GM21717 (cell line): Measurements from ENCODE around the gene CDCA7.
A peak's percentile ranks its signal among the peaks of the same experiment; 100 is the strongest.
"Not testable (repeated sequence)": the region's sequence is repeated elsewhere in the genome, so short reads cannot be mapped to it uniquely, and the experiment has no call there.

Experiments
- ATAC-seq: cut with Tn5 transposase; IDR thresholded peaks from one replicate; pipeline ENCODE4 v1.9.1; 2021; ENCODE audit warnings: mild to moderate bottlenecking, moderate library complexity; ENCODE audit not compliant: unreplicated experiment

The CDCA7 gene

GRCh38 chr2:173354582-173355131, at the start of gene CDCA7:
CDCA7 (plus strand) TSS chr2:173354872; CDS start chr2:173354964, 92 bp downstream.
- peak; percentile 60 for ATAC-seq

- no peak for ATAC-seq
Measured at GRCh38 chr2:173305303-173305702, 49.4 kb upstream of the CDCA7 start.

- ATAC-seq, result peak; percentile 96
Measured at GRCh38 chr2:173307293-173307692, 47.4 kb upstream of the CDCA7 start.

DNA sequence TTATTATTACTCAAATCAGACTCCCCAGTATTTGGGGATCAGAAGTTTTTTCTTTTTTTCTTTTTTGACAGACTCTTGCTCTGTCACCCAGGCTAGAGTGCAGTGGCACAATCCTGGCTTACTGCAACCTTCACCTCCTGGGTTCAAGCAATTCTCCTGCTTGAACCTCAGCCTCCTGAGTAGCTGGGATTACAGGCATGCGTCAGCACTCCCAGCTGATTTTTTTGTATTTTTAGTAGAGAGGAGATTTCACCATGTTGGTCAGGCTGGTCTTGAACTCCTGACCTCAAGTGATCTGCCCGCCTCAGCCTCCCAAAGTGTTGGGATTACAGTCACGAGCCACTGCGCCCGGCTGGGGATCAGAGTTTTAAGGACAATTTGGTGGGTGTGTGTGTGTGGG, 45.3 kb upstream of the CDCA7 start:
- ATAC-seq, result not testable (repeated sequence)

- no peak for ATAC-seq
Measured at GRCh38 chr2:173311844-173312606, 42.6 kb upstream of the CDCA7 start.

GRCh38 chr2:173323371-173323770, 31.3 kb upstream of the CDCA7 start:
- no peak for ATAC-seq

GRCh38 chr2:173326806-173327205, 27.9 kb upstream of the CDCA7 start:
- no peak for ATAC-seq

DNA sequence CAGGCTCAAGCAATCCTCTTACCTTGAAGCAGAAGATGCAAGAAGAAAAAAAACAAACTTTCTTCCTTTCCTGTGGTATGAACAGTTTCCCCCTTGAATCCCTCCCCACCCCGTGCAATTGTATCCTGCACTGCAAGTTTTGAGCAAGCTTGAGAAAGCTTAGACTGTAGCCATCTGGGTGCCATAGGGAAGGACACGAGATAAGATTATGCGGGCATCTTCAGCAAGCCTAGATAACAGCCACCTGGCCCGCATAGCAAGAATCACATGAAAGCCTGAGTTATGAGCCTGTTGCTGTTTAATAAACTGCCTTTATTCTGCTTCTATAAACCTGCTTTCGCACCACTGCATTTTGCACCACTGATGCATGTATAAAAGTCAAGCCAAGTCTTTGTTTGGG, 27.3 kb upstream of the CDCA7 start:
- no peak for ATAC-seq

GRCh38 chr2:173333003-173333402, 21.7 kb upstream of the CDCA7 start:
- ATAC-seq, result not testable (repeated sequence)

- ATAC-seq, result no peak
Measured at GRCh38 chr2:173339807-173340206, 14.9 kb upstream of the CDCA7 start.

DNA sequence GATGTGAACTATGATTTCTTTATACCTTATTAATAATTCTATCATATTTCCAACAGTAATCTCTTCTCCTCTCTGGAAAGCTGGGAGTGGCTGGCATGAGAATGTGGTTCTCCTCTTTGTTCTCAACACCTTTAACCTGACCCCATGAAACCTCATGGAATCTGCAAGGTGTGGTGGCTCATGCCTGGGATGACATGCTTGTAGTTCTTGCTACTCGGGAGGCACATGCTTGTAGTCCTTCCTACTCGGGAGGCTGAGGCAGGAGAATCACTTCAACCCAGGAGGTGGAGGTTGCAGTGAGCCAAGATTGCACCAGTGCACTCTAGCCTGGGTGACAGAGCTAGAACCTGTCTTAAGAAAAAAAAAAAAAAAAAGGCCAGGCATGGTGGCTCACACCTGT, 10.8 kb upstream of the CDCA7 start:
- no peak for ATAC-seq

GRCh38 chr2:173346035-173346434, 8.6 kb upstream of the CDCA7 start:
- no peak for ATAC-seq

GRCh38 chr2:173347305-173348168, 7.1 kb upstream of the CDCA7 start:
- no peak for ATAC-seq

GRCh38 chr2:173349287-173349686, 5.4 kb upstream of the CDCA7 start:
- ATAC-seq, result no peak

GRCh38 chr2:173350383-173350782, 4.3 kb upstream of the CDCA7 start:
- no peak for ATAC-seq

- ATAC-seq, result no peak
Measured at GRCh38 chr2:173351879-173352278, 2.8 kb upstream of the CDCA7 start.

DNA sequence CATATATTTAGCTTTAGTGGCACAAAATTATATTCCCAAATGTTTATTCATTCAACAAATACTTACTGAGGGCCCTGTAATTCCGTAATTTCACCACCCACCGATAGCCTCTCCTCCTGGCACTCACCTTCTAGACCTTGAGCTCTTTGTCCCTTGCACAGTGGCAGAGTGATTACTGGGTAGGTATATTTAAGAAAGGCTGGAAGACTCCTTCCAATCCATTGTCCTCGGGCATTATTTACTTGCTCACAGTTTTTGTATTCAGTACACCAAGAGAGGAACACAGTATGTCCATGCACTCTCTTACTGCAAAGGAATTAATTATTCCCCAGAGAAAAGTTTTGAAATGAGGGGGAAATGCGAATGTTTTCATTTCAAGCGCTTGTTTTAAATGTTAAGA, 1.1 kb upstream of the CDCA7 start:
- ATAC-seq, result no peak

DNA sequence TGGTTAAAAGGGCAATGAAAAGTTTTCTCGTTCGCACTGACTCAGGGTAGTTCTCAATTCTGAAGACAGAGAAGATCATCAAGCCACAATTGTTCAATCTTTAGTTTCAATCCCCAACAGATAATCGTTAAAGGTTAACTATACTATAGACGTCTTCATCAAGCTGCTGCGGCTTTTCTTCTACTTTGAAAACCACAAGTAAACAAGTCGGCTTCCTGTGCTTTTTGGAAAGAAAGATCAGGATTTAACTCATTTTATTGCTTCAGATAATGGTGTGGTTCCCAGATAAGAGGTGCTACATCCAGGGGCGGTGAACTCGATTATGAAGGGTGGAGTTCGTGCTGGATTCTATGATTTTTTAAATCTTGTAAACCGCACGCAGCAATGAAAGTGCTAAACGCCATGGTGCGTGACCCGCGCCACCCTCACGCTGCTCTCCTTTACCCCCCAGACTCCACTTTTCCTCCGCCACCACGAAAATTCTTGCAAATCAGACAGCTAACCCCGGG, 545 bp upstream of the CDCA7 start:
- ATAC-seq, result no peak

- peak; percentile 33 for ATAC-seq
Measured at GRCh38 chr2:173355132-173355865, 627 bp downstream of the CDCA7 start.

DNA sequence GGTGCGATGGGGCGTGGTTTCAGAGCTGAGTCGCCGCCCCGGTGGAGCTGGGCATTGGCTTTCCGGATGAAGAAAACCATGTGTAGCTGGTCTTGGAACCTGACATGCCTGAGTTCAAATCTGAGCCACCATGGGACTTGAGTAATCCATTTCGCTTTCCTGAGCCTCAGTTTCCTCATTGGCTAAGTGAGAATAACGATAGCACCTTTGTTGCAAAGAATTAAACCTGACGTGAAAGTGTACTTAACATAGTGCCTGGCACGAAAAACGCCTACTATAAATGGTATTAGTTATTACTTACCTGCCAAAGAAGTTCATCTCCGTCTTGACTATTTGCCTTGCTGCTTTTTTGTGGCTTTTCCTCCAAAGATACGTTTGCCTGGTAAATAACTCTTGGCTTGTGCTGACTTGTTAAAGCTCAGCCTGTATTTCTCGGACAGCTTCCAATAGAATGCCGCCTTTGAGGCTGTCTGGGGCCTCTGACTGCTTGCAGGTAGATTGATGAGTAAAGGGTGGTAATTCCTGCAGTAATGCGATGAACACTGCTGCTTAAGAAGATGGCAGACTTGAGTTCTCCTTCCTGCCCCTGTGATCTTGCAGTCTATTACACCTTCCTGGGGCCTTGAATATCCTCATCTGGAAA, 1.3 kb downstream of the CDCA7 start:
- ATAC-seq, result no peak
